ENCODE data around the gene KCNA2.

The KCNA2 gene

GRCh38 chr1:110605901-110606656 is at the start of gene KCNA2:
Gene KCNA2 (minus strand): TSS chr1:110606358. CDS start chr1:110604782, 1,576 bp downstream.
- H3K9me3 ChIP-seq, result no peaks in the 10 kb centered on the region
- no peak within 1 kb of the TSS for H3K4me3 ChIP-seq (ENCODE audit: low read depth in 1 of 2, low read length in 1 of 2)
- H3K27ac ChIP-seq, result no peak within 1 kb of the TSS
- TF ChIP-seq CTCF (IDR thresholded peaks at IDR 0.05), result no peak
- no peaks in the 10 kb centered on the region for H3K36me3 ChIP-seq
- H3K4me1 ChIP-seq (ENCODE audit: control insufficient read depth in 1 of 2, insufficient read depth in 1 of 2, low read depth in 1 of 2, low read length in 1 of 2), result peaks cover 0 to 4% of the 10 kb centered on the region in 2 experiments
- H3K27me3 ChIP-seq, result peaks cover 83% of the 10 kb centered on the region

- no peak for TF ChIP-seq CTCF (IDR thresholded peaks at IDR 0.05)
- H3K4me1 ChIP-seq (ENCODE audit: control insufficient read depth in 1 of 2, insufficient read depth in 1 of 2, low read depth in 1 of 2, low read length in 1 of 2), result no peaks in the 10 kb centered on the region
- no peak overlapping the region for H3K4me3 ChIP-seq (ENCODE audit: low read depth in 1 of 2, low read length in 1 of 2)
- no peaks in the 10 kb centered on the region for H3K36me3 ChIP-seq
- no peaks in the 10 kb centered on the region for H3K9me3 ChIP-seq
- H3K27me3 ChIP-seq, result peaks cover 40% of the 10 kb centered on the region
- no peak overlapping the region for H3K27ac ChIP-seq
Observed at GRCh38 chr1:110650609-110651008, 44.5 kb upstream of the KCNA2 start.

- no peaks in the 10 kb centered on the region for H3K36me3 ChIP-seq
- H3K4me1 ChIP-seq (ENCODE audit: control insufficient read depth in 1 of 2, insufficient read depth in 1 of 2, low read depth in 1 of 2, low read length in 1 of 2), result no peaks in the 10 kb centered on the region
- no peak overlapping the region for H3K4me3 ChIP-seq (ENCODE audit: low read depth in 1 of 2, low read length in 1 of 2)
- H3K9me3 ChIP-seq, result no peaks in the 10 kb centered on the region
- no peak overlapping the region for H3K27ac ChIP-seq
- peaks cover 40% of the 10 kb centered on the region for H3K27me3 ChIP-seq
- no peak for TF ChIP-seq CTCF (IDR thresholded peaks at IDR 0.05)
Observed at GRCh38 chr1:110648417-110648816, 42.3 kb upstream of the KCNA2 start.

GRCh38 chr1:110647254-110647891 is 41.2 kb upstream of the KCNA2 start:
- TF ChIP-seq CTCF (IDR thresholded peaks at IDR 0.05), result no peak
- H3K4me1 ChIP-seq (ENCODE audit: control insufficient read depth in 1 of 2, insufficient read depth in 1 of 2, low read depth in 1 of 2, low read length in 1 of 2), result no peaks in the 10 kb centered on the region
- no peak overlapping the region for H3K27ac ChIP-seq
- H3K36me3 ChIP-seq, result no peaks in the 10 kb centered on the region
- peaks cover 40% of the 10 kb centered on the region for H3K27me3 ChIP-seq
- H3K4me3 ChIP-seq (ENCODE audit: low read depth in 1 of 2, low read length in 1 of 2), result no peak overlapping the region
- no peaks in the 10 kb centered on the region for H3K9me3 ChIP-seq

- TF ChIP-seq CTCF (IDR thresholded peaks at IDR 0.05), result no peak
- Histone ChIP-seq H3K4me1 (ENCODE audit: control insufficient read depth in 1 of 2, insufficient read depth in 1 of 2, low read depth in 1 of 2, low read length in 1 of 2) (no peaks in the 10 kb centered on the region), H3K27me3 (peaks cover 40% of the 10 kb centered on the region), H3K4me3 (ENCODE audit: low read depth in 1 of 2, low read length in 1 of 2) (no peak overlapping the region), H3K36me3 (no peaks in the 10 kb centered on the region), H3K27ac (no peak overlapping the region), H3K9me3 (no peaks in the 10 kb centered on the region)
Observed at GRCh38 chr1:110645821-110646735, 39.9 kb upstream of the KCNA2 start.
